MCF 10A (cell line): ENCODE measurements around the gene SDC4. TPM values are rescaled to one million over a fixed set of nuclear protein-coding genes. Genes with fewer than 3 reads are reported as not detected.

Experiments
- BruUV-seq: library from RNA; stranded (reverse); fragments of 400-500 nt; replicated peaks from 2 replicates; lab custom pipeline; 2021; lab: Mats Ljungman, UMichigan
- CTCF ChIA-PET: fragments of 300-600 bp; sonication (Branson Sonifier 250); formaldehyde crosslinking; extraction: SDS; loops from one replicate; lab custom pipeline; 2021; ENCODE audit warnings: antibody characterized with exemption, inconsistent platforms; lab: Yijun Ruan, JAX
- POLR2A ChIA-PET: fragments of 300-600, 350-650 bp; sonication (Branson Sonifier 250); formaldehyde crosslinking; extraction: SDS; loops from one replicate; lab custom pipeline; 2020; ENCODE audit warnings: antibody characterized with exemption, inconsistent platforms; lab: Yijun Ruan, JAX
- DNase-seq: peaks from one replicate; pipeline ENCODE4 v3.0.0-alpha.2; 2018; ENCODE audit not compliant: unreplicated experiment
- H3K27ac Mint-ChIP-seq: one replicate; pipeline ENCODE4 v1.8.0; 2022; ENCODE audit warnings: mild to moderate bottlenecking, low read depth, mixed read lengths; ENCODE audit not compliant: unreplicated experiment
- H3K27me3 Mint-ChIP-seq: one replicate; pipeline ENCODE4 v1.8.0; 2022; ENCODE audit warnings: mixed read lengths; ENCODE audit not compliant: insufficient read depth, unreplicated experiment
- H3K36me3 Mint-ChIP-seq: one replicate; pipeline ENCODE4 v1.8.0; 2022; ENCODE audit warnings: mild to moderate bottlenecking, moderate library complexity, mixed read lengths; ENCODE audit not compliant: insufficient read depth, unreplicated experiment
- H3K4me1 Mint-ChIP-seq: one replicate; pipeline ENCODE4 v1.8.0; 2022; ENCODE audit warnings: mixed read lengths; ENCODE audit not compliant: insufficient read depth, unreplicated experiment
- H3K4me3 Mint-ChIP-seq: one replicate; pipeline ENCODE4 v1.8.0; 2022; ENCODE audit warnings: mild to moderate bottlenecking, moderate library complexity, mixed read lengths; ENCODE audit not compliant: unreplicated experiment
- H3K9me3 Mint-ChIP-seq: one replicate; pipeline ENCODE4 v1.8.0; 2022; ENCODE audit warnings: mixed read lengths; ENCODE audit not compliant: unreplicated experiment
- intact Hi-C: fragments of 100-400 bp; cut with micrococcal nuclease; formaldehyde crosslinking; loops from 2 replicates; pipeline ENCODE4 v1.14.1; 2022
- total RNA-seq: library from RNA; stranded (reverse); gene quantifications from 2 replicates; pipeline ENCODE4 v1.2.3, GENCODE V29; 2022
- TF ChIP-seq, protein P1 (sequence below): fragments of 200-600 bp; IDR thresholded peaks from one replicate; pipeline ENCODE4 v1.8.0; 2022; ENCODE audit warnings: antibody characterized with exemption, mild to moderate bottlenecking; ENCODE audit not compliant: unreplicated experiment

The SDC4 gene
- total RNA-seq, 1 experiment from 2014 or later = 209 TPM

DNA sequence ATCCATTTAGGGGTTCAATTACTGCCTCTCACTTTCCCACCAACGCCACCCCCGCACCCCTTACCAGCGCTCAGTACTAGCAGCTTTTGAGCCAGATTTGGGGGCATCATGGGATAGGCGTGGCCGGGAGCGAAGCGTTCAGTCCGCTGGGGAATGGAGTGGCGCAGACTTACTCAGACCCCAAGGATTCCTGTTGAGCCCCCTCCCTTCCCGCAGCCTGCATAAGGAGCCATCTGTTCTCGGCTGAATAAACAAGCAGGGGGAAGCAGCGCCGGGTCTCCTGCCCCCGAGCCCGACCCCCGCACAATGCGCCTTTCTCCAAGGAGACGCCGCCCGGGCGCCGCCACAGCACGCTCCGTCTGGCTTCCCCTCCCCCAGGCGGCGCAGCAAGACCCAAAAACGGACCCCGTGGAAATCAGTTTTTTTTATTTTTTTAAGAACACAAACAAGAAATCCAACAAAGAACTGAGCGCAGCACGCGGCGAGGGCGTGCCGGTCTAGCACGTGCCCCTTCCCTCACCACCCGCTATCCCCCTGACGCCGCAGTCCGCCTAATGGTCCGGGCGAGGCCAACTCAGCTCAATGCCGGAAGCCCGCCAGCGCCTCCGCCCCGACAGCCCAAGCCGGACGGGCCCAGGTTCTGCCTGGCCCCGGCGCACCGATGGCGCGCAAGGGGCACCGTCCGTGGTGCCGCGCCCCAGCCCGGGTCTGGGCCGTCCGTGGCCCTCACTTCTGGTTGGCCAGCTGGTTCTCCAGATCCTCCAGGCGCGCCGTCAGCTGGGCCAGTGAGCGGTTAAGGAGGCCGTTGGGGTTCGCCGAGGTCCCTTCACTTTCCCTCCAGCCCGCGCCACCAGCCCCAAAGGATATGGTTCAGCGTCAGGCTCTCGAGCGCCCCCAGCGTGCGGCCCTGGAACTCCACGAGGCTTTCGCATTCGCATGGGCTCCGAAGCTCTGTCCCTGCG is 54.9 kb downstream of the SDC4 start:
- intact Hi-C loops = loop anchor here (5.0 kb wide), 2 partner anchors 171 to 406 kb away; partner anchors contain the start of genes WFDC12 and YWHAB
- TF ChIP-seq, protein P1, sequence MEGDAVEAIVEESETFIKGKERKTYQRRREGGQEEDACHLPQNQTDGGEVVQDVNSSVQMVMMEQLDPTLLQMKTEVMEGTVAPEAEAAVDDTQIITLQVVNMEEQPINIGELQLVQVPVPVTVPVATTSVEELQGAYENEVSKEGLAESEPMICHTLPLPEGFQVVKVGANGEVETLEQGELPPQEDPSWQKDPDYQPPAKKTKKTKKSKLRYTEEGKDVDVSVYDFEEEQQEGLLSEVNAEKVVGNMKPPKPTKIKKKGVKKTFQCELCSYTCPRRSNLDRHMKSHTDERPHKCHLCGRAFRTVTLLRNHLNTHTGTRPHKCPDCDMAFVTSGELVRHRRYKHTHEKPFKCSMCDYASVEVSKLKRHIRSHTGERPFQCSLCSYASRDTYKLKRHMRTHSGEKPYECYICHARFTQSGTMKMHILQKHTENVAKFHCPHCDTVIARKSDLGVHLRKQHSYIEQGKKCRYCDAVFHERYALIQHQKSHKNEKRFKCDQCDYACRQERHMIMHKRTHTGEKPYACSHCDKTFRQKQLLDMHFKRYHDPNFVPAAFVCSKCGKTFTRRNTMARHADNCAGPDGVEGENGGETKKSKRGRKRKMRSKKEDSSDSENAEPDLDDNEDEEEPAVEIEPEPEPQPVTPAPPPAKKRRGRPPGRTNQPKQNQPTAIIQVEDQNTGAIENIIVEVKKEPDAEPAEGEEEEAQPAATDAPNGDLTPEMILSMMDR = peak; percentile 97
- ChIA-PET POLR2A (interaction anchor here (0.5 to 2.0 kb wide), 18 partner anchors 24 to 1114 kb away, joined by 3 to 11 read pairs (median 3); partner anchors contain the start of gene SLPI), CTCF (interaction anchor here (0.6 to 7.9 kb wide), 103 partner anchors 7 to 1380 kb away, joined by 3 to 167 read pairs (median 5); partner anchors contain the start of genes KCNS1, MATN4, RBPJL and SEMG1)
- peak overlapping the region; percentile 64 for H3K4me3 Mint-ChIP-seq
- H3K4me1 Mint-ChIP-seq = peaks cover 12% of the 10 kb centered on the region
- H3K36me3 Mint-ChIP-seq = no peaks in the 10 kb centered on the region
- DNase-seq = peak; percentile 79
- H3K27me3 Mint-ChIP-seq = no peaks in the 10 kb centered on the region
- BruUV-seq = no TSS peak
- no peak overlapping the region for H3K27ac Mint-ChIP-seq
- H3K9me3 Mint-ChIP-seq = no peaks in the 10 kb centered on the region

DNA sequence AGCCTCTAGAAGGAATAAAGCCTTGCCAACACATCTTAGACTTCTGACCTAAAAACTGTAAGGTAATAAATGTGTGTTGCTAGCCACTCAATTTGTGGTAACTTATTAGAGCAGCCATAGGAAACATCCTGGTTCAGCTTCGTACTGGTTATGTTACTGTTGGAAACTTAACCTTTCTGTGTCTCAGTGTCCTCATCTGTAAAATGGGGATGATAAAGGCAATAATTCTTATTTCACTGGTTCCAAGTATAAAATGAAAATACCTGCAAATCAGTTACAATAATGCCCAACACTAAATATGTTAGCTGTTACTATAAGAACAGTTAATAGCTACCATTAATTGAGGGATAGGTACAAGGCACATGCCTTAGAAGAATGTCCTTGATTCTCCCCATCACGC is 55.9 kb downstream of the SDC4 start:
- BruUV-seq = no TSS peak
- TF ChIP-seq, protein P1 = no peak
- H3K36me3 Mint-ChIP-seq = no peaks in the 10 kb centered on the region
- ChIA-PET CTCF (interaction anchor here (0.6 to 7.9 kb wide), 44 partner anchors 10 to 479 kb away, joined by 3 to 167 read pairs (median 14); partner anchors contain the start of genes SLPI and WFDC5), POLR2A (interaction anchor here (0.5 to 3.8 kb wide), 7 partner anchors 33 to 1115 kb away, joined by 3 to 23 read pairs (median 5); partner anchors contain the start of gene SLPI)
- H3K27ac Mint-ChIP-seq = no peak overlapping the region
- DNase-seq = no peak
- peaks cover 12% of the 10 kb centered on the region for H3K4me1 Mint-ChIP-seq
- H3K4me3 Mint-ChIP-seq = peak overlapping the region; percentile 64
- H3K27me3 Mint-ChIP-seq = no peaks in the 10 kb centered on the region
- intact Hi-C loops = loop anchor here (5.0 kb wide), 2 partner anchors 170 to 405 kb away; partner anchors contain the start of genes WFDC12 and YWHAB
- no peaks in the 10 kb centered on the region for H3K9me3 Mint-ChIP-seq

DNA sequence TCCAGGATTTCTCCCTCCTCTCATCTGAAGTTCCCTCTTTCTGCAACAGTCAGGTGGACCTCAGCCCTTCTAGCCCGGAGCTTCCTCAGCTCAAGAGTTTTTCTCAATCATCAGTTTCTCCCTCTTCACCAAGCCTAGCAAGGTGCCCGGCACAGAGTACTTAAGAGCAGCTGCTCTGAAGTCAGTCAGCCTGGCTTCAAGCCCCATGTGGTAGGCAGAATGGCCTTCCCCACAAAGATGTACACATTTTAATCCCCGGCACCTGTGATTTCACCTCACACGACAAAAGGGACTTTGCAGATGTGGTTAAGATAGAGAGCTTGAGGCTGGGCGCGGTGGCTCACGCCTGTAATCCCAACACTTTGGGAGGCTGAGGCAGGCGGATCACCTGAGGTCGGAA is 56.7 kb downstream of the SDC4 start:
- intact Hi-C loops = loop anchor here (1.0 to 5.0 kb wide), 6 partner anchors 152 to 404 kb away; partner anchors contain the start of genes WFDC12 and YWHAB
- H3K27me3 Mint-ChIP-seq = no peaks in the 10 kb centered on the region
- POLR2A ChIA-PET = interaction anchor here (0.5 to 3.8 kb wide), 11 partner anchors 32 to 1416 kb away, joined by 3 to 23 read pairs (median 5); partner anchors contain the start of gene SLPI

More for the DNA sequence above, 56.7 kb downstream of the SDC4 start:
- peaks cover 12% of the 10 kb centered on the region for H3K4me1 Mint-ChIP-seq
- no peak overlapping the region for H3K4me3 Mint-ChIP-seq
- DNase-seq = no peak
- TF ChIP-seq, protein P1 = no peak
- CTCF ChIA-PET = interaction anchor here (0.5 to 7.9 kb wide), 60 partner anchors 10 to 1058 kb away, joined by 3 to 167 read pairs (median 8); partner anchors contain the start of genes RBPJL, SEMG2, SLPI and WFDC5
- no peaks in the 10 kb centered on the region for H3K36me3 Mint-ChIP-seq
- H3K27ac Mint-ChIP-seq = no peak overlapping the region
- no peaks in the 10 kb centered on the region for H3K9me3 Mint-ChIP-seq
- BruUV-seq = no TSS peak
